ENCODE measurements around the gene ATP5F1E. TPM values are rescaled to one million over a fixed set of nuclear protein-coding genes. Genes with fewer than 3 reads are reported as not detected.

ATP5F1E gene
- total and polyA plus RNA-seq, 2 experiments from 2014 or later, result 12.9 to 211 TPM

DNA sequence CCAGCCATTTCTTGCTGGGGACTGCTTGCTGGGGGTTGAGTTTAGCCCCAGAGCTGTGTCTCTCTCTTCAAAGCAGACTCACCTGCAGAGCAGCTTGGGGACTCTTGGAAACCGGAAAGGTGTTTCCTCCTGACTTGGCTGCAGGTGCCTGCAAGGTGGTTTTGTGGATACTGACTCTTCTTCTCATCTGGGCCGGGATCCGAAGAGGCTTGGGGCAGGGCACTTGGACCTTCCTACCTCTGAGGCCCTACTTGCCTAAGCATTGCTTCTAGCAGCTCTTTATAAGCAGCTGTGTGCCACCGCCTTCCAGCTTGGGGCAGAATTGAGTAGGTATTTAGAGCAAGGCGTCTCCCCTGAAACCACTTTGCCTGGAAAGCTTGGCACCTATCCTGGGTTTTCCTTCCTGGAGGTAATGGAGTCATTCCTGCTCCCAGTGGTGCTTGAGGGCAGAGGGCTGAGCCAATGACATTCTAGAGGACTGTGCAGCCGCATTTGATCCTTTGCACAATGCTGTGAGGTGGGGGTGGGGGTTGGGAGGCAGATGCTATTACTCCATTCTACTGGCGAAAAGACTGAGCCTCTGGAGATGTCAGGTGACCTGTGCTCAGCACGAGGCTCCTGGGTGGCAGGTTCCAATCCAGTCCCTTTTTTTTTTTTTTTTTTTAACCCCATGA, 21.7 kb downstream of the ATP5F1E start (continued):
- TF ChIP-seq, protein P1, sequence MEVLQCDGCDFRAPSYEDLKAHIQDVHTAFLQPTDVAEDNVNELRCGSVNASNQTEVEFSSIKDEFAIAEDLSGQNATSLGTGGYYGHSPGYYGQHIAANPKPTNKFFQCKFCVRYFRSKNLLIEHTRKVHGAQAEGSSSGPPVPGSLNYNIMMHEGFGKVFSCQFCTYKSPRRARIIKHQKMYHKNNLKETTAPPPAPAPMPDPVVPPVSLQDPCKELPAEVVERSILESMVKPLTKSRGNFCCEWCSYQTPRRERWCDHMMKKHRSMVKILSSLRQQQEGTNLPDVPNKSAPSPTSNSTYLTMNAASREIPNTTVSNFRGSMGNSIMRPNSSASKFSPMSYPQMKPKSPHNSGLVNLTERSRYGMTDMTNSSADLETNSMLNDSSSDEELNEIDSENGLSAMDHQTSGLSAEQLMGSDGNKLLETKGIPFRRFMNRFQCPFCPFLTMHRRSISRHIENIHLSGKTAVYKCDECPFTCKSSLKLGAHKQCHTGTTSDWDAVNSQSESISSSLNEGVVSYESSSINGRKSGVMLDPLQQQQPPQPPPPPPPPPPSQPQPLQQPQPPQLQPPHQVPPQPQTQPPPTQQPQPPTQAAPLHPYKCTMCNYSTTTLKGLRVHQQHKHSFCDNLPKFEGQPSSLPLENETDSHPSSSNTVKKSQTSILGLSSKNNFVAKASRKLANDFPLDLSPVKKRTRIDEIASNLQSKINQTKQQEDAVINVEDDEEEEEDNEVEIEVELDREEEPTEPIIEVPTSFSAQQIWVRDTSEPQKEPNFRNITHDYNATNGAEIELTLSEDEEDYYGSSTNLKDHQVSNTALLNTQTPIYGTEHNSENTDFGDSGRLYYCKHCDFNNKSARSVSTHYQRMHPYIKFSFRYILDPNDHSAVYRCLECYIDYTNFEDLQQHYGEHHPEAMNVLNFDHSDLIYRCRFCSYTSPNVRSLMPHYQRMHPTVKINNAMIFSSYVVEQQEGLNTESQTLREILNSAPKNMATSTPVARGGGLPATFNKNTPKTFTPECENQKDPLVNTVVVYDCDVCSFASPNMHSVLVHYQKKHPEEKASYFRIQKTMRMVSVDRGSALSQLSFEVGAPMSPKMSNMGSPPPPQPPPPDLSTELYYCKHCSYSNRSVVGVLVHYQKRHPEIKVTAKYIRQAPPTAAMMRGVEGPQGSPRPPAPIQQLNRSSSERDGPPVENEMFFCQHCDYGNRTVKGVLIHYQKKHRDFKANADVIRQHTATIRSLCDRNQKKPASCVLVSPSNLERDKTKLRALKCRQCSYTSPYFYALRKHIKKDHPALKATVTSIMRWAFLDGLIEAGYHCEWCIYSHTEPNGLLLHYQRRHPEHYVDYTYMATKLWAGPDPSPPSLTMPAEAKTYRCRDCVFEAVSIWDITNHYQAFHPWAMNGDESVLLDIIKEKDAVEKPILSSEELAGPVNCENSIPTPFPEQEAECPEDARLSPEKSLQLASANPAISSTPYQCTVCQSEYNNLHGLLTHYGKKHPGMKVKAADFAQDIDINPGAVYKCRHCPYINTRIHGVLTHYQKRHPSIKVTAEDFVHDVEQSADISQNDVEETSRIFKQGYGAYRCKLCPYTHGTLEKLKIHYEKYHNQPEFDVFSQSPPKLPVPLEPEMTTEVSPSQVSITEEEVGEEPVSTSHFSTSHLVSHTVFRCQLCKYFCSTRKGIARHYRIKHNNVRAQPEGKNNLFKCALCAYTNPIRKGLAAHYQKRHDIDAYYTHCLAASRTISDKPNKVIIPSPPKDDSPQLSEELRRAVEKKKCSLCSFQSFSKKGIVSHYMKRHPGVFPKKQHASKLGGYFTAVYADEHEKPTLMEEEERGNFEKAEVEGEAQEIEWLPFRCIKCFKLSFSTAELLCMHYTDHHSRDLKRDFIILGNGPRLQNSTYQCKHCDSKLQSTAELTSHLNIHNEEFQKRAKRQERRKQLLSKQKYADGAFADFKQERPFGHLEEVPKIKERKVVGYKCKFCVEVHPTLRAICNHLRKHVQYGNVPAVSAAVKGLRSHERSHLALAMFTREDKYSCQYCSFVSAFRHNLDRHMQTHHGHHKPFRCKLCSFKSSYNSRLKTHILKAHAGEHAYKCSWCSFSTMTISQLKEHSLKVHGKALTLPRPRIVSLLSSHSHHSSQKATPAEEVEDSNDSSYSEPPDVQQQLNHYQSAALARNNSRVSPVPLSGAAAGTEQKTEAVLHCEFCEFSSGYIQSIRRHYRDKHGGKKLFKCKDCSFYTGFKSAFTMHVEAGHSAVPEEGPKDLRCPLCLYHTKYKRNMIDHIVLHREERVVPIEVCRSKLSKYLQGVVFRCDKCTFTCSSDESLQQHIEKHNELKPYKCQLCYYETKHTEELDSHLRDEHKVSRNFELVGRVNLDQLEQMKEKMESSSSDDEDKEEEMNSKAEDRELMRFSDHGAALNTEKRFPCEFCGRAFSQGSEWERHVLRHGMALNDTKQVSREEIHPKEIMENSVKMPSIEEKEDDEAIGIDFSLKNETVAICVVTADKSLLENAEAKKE (CRISPR knock-in tag; IDR thresholded peaks at IDR 0.05), result no peak
- TF ChIP-seq STAT1 (IDR thresholded peaks at IDR 0.05; ENCODE audit: unreplicated experiment) (no peak), JUNB (IDR thresholded peaks at IDR 0.05; ENCODE audit: unreplicated experiment) (no peak)
- TF ChIP-seq, protein P2, sequence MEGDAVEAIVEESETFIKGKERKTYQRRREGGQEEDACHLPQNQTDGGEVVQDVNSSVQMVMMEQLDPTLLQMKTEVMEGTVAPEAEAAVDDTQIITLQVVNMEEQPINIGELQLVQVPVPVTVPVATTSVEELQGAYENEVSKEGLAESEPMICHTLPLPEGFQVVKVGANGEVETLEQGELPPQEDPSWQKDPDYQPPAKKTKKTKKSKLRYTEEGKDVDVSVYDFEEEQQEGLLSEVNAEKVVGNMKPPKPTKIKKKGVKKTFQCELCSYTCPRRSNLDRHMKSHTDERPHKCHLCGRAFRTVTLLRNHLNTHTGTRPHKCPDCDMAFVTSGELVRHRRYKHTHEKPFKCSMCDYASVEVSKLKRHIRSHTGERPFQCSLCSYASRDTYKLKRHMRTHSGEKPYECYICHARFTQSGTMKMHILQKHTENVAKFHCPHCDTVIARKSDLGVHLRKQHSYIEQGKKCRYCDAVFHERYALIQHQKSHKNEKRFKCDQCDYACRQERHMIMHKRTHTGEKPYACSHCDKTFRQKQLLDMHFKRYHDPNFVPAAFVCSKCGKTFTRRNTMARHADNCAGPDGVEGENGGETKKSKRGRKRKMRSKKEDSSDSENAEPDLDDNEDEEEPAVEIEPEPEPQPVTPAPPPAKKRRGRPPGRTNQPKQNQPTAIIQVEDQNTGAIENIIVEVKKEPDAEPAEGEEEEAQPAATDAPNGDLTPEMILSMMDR (conservative IDR thresholded peaks at IDR 0.05; ENCODE audit: low read depth in 2 of 2), result no peak

DNA sequence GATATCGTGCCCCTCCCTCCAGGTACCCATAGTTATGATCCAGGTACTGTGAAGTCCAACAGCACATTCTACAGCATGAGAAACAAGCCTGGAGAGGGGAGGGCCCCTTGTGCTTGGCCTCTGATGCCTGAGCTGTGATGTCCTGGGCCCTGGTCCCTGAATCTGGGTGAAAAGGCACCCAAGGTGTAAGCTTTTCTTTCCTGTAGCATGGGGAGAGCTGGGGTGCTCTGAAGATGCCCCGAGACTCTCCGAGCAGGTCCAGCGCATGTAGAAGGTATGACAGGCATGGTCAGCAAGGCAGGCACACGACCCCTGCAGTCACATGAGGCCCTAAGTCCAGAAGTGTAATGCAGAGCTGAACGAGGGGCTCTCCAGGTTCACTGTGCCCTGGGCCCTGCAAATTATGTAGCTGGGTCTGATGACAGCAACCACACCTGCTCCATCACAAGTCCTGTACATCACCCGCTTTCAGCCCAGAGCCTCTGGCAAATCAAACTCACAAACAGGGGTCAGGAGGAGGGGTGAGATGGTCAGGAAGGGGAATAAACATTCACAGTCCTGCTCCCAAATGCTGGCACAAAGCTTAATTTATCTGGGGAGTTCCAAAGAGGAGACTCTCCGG, 23.3 kb downstream of the ATP5F1E start:
- Histone ChIP-seq H3K4me1 (ENCODE audit: insufficient read depth) (peaks cover 5% of the 10 kb centered on the region; the same call in 1 of the 2 replicates), H3K4me2 (no peak overlapping the region), H3K4me3 (no peak overlapping the region), H3K9me2 (ENCODE audit: insufficient read depth) (no peaks in the 10 kb centered on the region), H4K20me1 (replicated peaks; ENCODE audit: insufficient read depth) (0 out of 2 replicates have a peak, but pooled peaks cover 5% of the 10 kb centered on the region), H3K27ac (ENCODE audit: low read depth) (no peak overlapping the region), H3K36me3 (ENCODE audit: insufficient read depth) (no peaks in the 10 kb centered on the region), H3F3A (replicated peaks; ENCODE audit: low read depth) (no peaks in the 10 kb centered on the region), H3K27me3 (ENCODE audit: insufficient read depth) (peaks cover 11% of the 10 kb centered on the region), H2AFZ (no peak overlapping the region), H3K79me2 (replicated peaks; ENCODE audit: insufficient read depth) (no peaks in the 10 kb centered on the region)
- H3K27me3 Mint-ChIP-seq (ENCODE audit: insufficient read depth, low read depth, poor library complexity), result peaks cover 29% of the 10 kb centered on the region
- H3K4me1 Mint-ChIP-seq, result peaks cover 27% of the 10 kb centered on the region
- H3K4me3 Mint-ChIP-seq, result no peak overlapping the region
- ATAC-seq (no peak), DNase-seq (ENCODE audit: low spot score) (no peak)
- no peaks in the 10 kb centered on the region for H3K9me3 Mint-ChIP-seq
- H3K36me3 Mint-ChIP-seq (ENCODE audit: low read depth), result no peaks in the 10 kb centered on the region
- H3K27ac Mint-ChIP-seq, result no peak overlapping the region
- TF ChIP-seq ZNF114 (CRISPR knock-in tag; IDR thresholded peaks at IDR 0.05) (no peak), JUNB (IDR thresholded peaks at IDR 0.05; ENCODE audit: unreplicated experiment) (no peak), CREB1 (CRISPR knock-in tag; IDR thresholded peaks at IDR 0.05; ENCODE audit: low read depth) (no peak), STAT1 (IDR thresholded peaks at IDR 0.05; ENCODE audit: unreplicated experiment) (no peak), NANOG (IDR thresholded peaks at IDR 0.05; ENCODE audit: borderline replicate concordance) (no peak)
- TF ChIP-seq, protein P3, sequence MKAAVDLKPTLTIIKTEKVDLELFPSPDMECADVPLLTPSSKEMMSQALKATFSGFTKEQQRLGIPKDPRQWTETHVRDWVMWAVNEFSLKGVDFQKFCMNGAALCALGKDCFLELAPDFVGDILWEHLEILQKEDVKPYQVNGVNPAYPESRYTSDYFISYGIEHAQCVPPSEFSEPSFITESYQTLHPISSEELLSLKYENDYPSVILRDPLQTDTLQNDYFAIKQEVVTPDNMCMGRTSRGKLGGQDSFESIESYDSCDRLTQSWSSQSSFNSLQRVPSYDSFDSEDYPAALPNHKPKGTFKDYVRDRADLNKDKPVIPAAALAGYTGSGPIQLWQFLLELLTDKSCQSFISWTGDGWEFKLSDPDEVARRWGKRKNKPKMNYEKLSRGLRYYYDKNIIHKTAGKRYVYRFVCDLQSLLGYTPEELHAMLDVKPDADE (IDR thresholded peaks at IDR 0.05), result no peak
- TF ChIP-seq, protein P2 (conservative IDR thresholded peaks at IDR 0.05; ENCODE audit: low read depth in 2 of 2), result no peak
